ENCODE results near the gene TINCR.

Gene TINCR

DNA sequence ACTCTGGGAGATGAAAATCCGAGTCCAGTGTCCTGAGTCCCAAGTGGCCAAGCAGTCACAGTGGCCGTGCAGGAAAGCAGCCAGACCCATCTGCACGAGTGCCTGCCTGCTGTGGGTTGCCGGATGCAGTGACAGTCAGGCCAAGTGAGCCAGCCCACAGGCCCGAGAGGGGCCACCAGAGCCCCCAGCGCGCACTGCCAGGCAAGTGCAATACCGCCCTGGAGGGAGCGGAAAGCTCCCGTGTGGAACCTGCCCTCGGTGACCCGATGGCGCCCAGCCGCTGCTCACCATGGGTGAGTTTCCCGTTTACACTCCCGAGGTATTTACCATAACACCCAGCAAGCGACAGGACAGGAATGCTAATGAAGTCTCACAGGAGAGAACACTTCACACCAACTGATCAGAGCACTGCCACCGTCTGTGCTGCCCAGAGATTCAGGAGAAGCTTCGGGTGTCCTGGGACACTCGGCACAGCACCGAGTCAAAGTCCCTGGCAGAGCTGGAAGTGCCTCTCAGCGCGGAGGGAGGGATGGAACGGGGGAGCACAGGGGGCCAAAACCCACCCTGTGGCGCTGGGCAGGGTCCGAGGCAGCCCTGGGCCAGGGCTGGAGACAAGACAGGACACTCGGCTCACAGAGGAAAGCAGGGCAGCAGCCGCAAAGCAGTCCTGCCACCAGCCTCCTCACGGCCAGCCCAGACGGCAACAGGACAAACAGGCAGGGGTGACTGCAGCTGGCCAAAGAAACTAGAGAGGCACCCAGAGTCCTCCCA, 21.3 kb upstream of the TINCR start:
- no peak for DNase-seq (ENCODE audit: low read depth in 3 of 3)

DNA sequence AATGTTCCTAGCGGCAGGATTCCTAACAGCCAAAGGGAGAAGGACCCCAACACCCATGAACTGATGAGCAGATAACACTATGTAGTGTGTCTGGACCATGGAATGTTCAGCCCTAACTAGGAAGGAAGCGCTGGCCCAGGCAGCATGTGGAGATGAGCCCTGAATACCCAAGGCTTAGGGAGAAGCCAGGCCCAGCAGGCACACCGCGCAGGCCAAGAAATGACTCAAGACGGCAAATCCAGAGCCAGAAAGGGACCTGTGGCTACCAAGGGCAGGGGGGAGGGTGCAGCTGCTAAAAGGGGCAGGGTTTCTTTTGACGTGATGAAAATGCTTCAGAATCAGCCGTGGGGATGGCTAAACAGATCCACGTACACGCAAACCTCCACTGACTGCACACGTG, 20.7 kb upstream of the TINCR start:
- DNase-seq (ENCODE audit: low read depth in 3 of 3): no peak

DNA sequence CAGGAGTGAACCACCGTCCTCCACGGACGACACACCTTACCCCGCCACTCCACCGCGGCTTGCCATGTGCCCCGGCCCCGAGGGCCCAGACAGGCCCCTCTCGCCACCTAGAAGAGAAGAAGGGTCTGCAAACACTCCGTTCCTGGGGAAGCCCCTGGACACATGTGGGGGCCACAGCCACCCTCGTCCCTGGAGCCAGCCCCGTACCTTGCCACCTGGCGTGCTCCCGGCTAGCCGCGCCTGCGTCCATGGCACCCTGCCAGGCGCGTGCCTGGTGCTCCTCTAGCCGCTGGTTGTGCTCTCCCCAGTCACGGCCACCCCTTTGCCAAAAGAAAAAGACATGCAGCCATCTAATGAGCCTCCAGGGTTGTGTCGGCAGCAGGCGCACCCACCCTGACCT, 19.9 kb upstream of the TINCR start:
- no peak for DNase-seq (ENCODE audit: low read depth in 3 of 3)

DNA sequence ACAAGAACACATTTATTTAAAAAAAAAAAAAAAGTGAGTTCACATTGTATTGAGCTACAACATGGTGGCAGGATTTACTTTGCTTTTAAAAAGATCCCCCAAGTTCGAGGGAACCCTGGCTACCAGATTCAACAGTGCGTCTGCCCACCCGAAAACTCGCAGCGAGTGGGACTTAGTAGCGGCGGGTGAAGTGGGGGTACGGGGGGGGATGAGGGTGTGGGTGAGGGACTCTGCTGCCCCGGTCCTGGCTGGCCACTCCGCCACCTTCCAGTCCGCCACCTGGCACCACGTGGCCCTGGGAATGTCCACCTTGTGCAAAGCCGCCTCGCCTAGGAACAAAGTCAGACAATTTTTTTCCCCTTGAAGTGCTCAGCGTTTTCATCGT, 19.3 kb upstream of the TINCR start:
- DNase-seq (ENCODE audit: low read depth in 3 of 3): no peak

DNA sequence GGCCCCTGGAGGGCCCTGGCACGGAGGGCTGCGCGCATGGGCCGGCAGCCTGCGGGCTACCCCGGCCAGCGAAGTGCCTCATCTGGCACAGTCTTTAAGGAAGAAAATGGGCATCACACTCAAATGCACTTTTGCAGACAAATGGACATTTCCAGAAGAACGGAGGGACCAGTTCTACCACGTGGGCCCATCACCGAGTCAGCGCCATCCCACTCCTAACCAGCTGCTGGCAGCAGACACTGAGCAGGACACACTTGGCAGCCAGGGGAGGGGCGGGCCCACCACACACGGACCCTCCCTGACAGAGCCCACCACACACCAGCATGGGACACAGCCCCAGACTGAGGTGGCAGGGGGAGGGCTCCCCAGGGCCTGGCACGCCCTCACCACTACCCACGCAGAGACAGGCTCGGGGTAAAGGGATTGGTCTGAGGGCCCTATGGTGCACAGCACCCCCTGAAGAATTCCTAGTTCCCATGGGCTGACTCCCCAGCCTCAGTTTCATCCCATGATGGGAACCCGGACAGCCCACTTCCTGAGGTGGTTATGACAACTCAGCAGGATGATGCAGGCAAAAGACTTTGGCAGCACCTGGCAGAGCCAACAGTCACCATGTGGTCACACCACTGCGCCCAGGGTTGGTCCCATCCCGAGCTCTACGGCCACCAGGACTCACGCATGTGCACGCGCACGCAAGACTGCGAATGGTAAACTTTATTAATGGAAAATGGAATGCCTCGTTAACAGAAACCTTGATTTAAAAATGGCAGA, 18.7 kb upstream of the TINCR start:
- no peak for DNase-seq (ENCODE audit: low read depth in 3 of 3)

DNA sequence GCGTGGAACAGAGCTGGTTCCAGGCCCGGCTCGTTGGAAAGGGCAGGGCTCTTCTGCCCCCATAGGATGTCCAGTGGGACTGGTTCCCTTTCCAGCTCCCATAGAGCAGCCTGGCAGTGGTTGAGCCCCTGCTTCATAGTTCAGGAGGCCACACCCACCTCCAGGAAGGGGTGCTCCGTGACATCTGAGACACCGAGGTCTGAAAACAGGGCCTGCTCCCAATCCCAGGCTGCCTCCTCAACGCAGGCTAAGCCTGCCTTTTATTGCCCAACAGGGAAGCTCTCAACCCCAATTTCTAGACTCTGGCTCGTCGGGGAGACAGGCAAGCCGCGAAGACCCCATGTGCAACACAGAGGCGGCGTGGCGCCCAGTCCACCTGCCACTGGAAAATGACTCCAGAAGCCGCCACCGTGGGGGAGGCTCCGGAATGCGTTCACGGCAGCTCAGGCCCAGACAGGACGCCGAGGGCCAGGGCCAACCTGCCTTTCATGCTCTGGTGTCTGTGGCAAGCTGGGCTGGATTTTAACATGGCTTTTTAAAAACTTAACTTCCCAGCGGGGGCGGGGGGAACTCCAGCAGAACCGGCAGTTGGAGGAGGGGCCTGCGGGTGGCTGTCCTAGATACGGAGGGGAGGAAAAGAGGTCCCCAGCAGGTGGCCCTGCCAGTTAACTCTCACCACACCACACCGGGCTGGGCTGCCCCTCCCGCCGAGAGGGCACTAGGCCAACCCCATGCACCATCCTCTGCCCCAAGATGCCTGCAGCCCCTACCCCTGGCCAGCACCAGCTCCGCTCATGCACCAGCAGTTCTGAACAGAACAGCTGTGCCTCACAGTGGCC, 17.9 kb upstream of the TINCR start:
- peak in 2 of 3 experiments; percentile 16 to 43 for DNase-seq (ENCODE audit: low read depth in 3 of 3)

DNA sequence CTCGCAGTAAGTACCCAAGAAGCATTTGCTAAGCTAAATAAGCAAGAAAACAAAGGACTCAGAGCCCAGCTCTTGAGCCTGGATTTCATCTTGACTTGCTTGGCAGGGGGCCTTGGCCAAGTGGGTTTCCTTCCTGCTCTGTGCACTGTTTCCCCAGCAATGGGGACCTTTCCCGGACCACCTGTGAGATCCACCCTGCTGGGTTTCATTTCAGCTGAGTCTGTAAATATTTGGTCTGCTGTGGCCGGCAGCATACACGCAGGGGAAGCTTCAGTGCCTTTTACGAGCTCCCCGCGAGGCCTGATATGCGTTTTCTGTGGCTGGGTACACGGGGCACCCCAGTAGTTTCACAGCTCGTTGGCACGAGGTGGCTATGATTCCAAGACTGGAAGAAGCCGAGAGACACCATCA, 12.4 kb upstream of the TINCR start:
- no peak for DNase-seq (ENCODE audit: low read depth in 3 of 3)

DNA sequence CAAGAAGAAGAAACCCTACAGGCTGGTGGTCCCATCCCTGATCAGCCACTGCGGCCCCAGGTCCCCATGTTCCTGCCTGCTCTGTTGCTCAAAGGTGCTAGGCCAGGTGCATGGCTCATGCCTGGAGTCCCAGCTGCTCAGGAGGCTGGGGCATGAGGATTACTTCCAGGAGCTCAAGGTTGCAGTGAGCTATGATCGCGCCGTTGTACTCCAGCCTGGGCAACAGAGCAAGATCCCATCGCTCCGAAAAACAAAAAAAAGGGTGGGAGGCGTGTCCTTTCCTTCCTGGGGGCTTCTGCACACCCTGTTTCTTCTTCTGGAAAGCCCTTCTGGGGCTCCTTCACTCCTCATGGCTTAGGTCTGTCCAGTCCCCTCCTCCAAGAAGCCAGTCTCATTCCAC, 11.9 kb upstream of the TINCR start:
- no peak for DNase-seq (ENCODE audit: low read depth in 3 of 3)

DNA sequence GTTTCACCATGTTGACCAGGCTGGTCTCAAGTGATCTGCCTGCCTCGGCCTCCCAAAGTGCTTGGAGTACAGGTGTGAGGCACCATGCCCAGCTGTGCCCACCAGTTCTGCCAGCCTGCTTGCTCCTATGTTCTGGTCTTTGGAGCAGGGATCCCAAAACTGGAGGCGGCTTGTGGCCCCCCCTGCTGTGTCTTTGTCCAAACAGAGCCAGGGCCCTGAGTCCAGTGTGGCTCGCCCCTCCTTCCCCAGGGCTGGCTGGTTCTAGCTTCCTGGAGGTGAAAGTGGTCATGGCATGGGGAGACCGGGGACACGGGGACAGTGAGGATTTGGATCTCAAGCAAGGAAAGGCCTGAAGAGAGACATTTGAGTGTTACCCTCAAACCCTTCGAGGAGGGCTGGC, 11.5 kb upstream of the TINCR start:
- DNase-seq (ENCODE audit: low read depth in 3 of 3): no peak

DNA sequence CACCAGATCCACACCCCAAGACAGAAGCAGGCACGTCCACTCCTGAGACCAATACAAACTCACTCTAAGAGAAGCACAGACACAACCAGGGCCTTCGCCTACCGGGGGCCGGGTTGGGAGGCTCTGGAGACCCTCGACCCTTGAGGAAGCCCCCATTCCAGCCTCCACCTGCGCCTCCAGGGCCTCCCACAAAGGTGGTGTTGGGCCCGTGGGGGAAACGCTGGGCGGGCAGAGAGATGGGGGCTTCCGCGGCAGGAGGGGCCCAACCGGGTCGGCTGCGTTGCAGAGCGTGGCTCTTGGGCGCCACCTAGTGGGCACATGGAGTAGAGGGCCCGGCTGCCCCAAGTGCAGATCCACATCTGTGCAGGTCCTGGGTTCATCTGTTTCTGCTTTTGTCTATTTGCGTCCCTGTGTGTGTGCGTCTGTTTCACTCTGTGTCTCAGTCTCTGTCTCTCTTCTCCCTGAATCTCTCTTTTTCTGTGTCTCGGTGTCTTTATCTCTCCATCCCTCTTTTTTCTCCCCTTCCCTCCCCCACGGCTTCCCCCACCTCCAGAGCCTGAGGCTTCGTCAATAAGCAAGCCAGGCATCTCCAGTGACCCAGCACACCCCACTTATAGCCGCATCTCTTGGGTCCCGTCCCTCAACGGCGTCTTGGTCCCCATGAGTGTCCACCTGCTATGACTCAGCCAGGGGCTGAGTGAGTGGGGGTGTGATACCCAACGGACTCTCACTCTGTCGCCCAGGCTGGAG, 10.5 kb upstream of the TINCR start:
- DNase-seq (ENCODE audit: low read depth in 3 of 3): peak; percentile 33 to 62 (median 55)

DNA sequence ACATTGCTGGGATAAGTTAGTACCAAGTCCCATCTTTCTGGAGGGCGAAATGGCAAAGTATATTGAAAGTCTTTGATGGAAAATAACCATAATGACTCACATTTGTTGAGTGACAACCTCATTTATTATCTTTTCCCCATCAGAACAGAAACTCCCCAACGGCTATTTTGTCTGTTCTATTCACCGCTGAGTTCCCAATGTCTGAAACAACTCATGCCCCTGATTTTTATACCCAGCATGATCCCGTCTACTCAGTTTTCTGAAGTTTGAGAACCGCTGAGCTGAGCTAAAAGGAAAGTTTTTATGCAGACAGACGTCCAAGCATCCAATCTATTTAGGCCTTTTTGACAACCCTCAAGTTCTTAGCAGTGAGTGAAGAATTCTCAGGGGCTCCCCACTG, 7.8 kb upstream of the TINCR start:
- DNase-seq (ENCODE audit: low read depth in 3 of 3): no peak

DNA sequence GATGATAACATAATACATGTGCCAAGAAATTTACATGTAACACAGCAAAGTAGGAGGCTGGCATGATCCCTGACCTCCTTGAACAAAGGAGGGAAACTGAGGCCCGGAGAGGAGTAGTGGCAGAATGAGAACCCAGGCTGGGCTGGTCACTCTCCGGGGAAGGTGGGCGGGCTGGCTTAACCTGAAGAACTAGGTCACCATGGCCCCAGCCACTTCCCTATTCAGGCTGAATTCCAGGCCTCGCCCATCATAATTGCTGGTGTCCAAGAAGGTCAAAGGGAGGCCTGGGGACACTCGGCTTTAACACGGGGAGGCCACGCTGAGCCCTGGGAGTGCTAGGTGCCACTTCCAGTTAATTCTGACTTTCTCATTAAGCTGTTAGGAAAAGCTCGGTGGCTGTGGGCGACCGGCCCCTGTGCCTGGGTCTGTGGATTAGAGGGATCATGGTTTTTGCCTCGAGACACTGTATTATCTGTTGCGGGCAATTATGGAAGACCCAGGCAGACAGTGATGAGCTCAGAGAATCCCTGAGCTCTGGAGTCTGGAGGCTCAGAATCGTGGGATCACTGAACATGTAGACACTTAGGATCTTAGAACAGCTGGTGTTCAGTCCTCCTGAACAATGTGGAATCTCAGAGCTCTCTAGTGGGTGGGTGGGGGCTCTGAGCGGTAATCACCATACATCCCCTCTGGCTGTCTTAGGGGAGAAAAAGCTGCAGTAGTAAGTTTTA, 5.0 kb upstream of the TINCR start:
- DNase-seq (ENCODE audit: low read depth in 3 of 3): no peak

DNA sequence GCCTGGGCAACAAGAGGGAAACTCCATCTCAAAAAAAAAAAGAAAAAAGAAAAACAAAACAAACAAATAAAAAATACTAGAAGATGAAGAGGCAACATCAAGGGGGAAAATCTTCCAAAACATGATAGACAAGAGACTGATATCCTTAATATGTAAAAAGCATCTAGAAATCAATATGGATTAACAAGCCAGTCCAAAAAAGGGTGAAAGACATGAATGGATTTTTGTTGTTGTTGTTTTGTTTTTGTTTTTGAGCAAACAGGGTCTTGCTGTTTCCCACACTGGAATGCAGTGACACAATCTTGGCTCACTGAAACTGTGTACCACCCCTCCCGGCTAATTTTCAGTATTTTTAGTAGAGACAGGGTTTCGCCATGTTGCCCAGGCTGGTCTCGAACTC, 4.0 kb upstream of the TINCR start:
- DNase-seq (ENCODE audit: low read depth in 3 of 3): no peak

DNA sequence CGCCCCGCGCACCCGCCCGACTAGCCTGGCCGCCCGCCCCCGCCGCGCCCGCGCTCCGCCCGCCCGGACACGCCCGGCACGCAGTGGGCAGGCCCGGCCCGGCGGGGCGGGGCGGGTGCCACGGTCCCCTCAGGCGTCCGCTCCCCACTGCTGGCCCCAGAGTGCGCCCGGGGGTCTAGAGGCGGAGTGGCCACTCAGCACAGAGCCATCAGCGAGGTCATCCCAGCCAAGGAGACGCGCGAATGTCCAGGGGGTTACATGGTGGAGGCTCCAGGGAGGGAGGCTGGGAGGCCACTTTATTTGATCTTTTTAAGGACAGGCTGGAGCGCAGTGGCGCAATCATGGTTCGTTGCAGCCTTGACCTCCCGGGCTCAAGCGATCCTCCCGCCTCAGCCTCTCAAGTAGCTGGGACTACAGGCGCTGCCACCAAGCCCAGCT, 236 bp upstream of the TINCR start:
- DNase-seq (ENCODE audit: low read depth in 3 of 3): no peak

DNA sequence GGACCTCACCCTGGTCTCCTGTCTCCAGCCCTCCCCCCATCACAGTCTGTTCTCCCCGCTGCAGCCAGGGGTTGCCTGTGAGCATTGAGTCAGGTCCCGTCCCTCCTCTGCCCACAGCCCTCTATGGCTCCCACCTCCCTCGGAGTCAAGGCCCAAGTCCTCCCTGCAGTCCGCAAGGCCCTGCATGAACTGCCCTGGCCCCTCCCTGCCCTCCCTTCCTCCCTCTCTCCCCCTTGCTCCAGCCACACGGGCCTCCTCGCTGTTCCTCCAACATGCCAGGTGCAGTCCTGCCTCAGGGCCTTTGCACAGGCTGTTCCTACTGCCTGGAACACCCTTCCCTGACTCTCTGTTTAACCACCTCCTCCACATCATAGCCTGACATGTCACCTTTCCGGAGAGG, 2.8 kb downstream of the TINCR start:
- DNase-seq (ENCODE audit: low read depth in 3 of 3): no peak

DNA sequence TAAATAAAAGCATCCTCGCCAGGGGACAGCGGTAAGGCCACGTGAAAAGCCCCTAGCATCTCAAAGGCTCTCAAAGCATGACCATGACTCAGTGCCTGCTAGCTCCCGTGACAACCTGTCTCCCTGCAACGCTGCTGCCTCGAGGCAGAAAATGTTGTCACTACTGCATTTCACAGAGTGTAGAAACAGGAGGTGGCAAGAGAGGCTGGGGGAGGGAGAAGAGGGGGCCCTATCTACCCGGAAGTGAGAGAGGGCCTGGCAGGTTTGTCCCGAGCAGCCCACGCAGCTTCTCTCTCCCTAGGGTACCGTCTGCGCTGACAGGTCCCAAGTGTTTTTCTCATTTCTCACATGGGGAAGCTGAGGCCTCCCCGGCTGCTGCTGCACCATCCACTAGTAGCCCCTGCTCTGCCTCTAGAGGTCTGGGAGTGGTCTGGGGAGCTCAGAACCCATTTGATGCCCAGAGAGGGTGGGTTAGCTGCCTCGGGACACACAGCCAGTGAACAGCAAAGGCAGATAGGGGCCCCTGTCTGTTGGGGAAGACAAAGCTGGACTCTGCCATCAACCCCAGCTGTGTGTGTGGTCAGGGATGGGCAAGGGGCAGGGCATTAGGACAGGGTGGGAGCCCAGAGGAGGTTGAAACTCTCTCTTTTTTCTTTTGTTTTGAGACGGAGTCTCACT, 3.7 kb downstream of the TINCR start:
- no peak for DNase-seq (ENCODE audit: low read depth in 3 of 3)

DNA sequence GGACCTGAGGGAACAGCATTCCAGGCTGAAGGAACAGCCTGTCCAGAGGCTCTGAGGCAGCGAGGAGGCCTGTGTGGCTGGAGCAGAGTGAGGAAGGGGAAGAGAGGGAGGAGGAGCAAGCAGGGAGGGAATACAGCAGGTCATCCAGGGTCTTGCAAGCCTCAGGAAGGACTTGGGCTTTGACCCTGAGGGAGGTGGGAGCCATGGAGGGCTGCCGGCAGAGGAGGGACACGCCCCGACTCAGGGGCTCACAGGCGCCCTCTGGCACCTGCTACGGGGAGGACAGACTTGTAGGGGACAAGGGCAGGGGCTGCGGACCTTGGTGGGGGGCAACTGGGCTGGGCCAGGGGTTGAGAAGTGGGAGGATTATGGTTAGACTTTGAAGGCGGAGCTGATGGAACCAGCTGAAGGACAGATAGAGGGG, 4.7 kb downstream of the TINCR start:
- DNase-seq (ENCODE audit: low read depth in 3 of 3): no peak

DNA sequence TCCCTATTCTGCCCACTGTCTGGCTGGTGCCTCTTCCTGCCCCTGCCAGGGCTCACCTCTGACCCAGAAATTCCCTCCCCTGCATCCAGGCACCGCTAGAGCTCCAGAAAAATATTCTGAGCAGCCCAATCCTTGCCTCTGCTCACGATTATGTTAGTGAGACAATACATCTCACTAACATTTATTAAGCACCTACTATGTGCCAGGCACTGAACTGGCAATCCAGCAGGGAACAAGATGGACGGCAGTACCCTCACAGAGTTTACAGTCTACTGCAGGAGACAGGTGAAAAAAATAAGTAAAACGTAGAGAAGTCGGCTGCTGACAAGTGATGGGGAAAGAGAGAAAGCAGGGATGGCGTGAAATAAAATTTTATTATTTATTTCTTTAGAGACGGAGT, 5.5 kb downstream of the TINCR start:
- DNase-seq (ENCODE audit: low read depth in 3 of 3): no peak

DNA sequence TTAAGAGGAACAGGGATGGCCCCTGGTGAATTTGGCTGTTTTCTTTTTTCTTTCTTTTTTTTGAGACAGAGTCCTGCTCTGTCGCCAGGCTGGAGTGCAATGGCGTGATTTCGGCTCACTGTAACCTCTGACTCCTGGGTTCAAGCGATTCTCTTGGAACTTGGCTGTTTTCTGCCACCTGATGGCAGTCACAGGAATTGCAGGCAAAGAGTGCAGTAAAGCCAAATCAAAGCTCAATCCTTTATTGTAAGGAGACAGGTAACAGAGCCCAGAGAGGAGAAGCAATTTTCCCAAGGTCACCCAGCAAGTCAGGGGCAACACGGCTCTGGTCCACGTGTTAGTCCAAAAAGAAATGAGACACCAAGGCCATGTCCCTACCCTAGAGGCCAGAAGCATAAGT, 6.2 kb downstream of the TINCR start:
- no peak for DNase-seq (ENCODE audit: low read depth in 3 of 3)

DNA sequence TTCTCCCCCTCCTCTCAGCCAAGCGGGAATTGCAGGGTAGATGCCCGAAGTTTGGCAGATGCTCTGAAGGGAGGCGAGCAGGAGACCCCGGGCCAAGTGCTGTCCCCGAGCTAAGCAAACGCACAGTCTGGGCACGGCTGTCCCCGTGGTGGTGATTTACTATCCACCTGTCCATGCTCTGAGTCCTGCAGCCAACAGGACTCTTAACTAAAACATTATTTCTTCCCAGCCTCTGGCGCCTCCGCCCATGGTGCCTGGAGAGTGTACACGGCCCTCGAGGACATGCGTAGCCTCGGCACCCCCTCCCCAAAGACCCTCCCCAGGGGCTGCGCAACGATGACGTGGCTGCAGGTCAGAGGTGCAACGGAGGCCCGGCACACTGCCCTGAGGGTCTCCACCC, 7.6 kb downstream of the TINCR start:
- DNase-seq (ENCODE audit: low read depth in 3 of 3): no peak

DNA sequence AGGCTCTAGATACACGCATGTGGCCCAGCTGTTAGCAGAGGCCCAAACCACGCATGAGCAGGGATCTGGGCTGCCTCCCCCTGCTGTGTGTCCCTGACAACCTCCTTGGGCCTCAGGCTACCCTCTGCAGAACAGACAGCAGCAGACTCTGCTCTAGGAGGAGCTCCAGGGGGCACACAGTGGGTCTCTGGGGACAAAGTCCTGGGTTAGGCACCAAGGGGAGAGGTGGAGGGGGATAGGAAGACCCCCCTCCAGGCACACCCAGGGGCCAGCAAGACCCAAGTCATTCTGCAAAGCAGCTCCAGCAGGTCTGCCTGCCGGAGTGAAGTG, 8.0 kb downstream of the TINCR start:
- no peak for DNase-seq (ENCODE audit: low read depth in 3 of 3)

Measured in stimulated activated CD4-positive, alpha-beta T cell treated with anti-CD3 and anti-CD28 coated beads, TNF-alpha, amount 100 ng/mL, for 24 hours (primary cell).